Measurements from ENCODE around the gene UBASH3B.

DNA sequence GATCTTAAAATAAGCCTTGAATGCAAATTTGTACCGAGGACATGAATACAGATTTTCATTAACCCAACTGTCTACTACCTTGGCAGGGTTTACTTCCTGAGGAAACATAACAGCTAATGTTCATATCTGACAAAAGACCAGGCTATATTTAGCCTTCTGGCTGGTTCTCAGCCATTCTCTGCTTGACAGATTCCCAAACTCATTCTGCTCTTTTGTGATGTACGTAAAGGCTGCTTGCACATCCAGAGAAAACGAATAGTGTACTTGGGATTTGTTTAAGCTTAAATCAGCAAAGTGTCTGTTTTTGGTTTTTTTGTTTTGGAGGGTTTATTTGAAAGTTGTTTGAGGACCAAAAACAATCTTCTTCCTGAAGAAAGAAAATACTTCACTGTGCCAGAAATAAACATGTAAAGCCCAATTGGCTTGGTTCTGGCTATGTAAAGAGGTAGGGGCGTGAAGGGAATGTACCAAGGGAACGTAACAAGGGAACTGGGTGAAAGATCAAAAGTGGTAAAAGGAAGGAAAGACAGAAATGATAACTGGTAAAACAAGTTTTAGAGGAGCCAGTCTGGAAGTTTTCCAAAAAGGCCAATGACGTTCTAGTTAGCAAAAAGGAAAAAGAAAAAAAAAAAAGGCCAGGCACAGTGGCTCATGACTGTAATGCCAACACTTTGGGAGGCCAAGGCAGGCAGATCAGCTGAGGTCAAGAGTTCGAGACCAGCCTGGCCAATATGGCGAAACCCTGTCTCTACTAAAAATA, 161.4 kb downstream of the UBASH3B start:
- TF ChIP-seq, protein P1, sequence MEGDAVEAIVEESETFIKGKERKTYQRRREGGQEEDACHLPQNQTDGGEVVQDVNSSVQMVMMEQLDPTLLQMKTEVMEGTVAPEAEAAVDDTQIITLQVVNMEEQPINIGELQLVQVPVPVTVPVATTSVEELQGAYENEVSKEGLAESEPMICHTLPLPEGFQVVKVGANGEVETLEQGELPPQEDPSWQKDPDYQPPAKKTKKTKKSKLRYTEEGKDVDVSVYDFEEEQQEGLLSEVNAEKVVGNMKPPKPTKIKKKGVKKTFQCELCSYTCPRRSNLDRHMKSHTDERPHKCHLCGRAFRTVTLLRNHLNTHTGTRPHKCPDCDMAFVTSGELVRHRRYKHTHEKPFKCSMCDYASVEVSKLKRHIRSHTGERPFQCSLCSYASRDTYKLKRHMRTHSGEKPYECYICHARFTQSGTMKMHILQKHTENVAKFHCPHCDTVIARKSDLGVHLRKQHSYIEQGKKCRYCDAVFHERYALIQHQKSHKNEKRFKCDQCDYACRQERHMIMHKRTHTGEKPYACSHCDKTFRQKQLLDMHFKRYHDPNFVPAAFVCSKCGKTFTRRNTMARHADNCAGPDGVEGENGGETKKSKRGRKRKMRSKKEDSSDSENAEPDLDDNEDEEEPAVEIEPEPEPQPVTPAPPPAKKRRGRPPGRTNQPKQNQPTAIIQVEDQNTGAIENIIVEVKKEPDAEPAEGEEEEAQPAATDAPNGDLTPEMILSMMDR (IDR thresholded peaks at IDR 0.05) = no peak
- no peak for TF ChIP-seq POLR2A (IDR thresholded peaks at IDR 0.05)
- TF ChIP-seq EP300 (IDR thresholded peaks at IDR 0.05) = no peak
- TF ChIP-seq POLR2AphosphoS5 (IDR thresholded peaks at IDR 0.05) = no peak

Data from suprapubic skin (tissue), 4 donors.